WERI-Rb-1 (cell line): ENCODE measurements around the gene MYMK.

ENCODE experiments used
- DNase-seq: peaks from one replicate; pipeline ENCODE4 v3.0.0-alpha.2; 2020
- H3K27ac ChIP-seq: fragments of 250-450 bp; sonication (Bioruptor Pico); 2 replicates; pipeline ENCODE4 v1.5.1; 2020; ENCODE audit warnings: mild to moderate bottlenecking, moderate library complexity
- H3K27me3 ChIP-seq: fragments of 250-450 bp; sonication (Bioruptor Pico); 2 replicates; pipeline ENCODE4 v1.5.1; 2021; ENCODE audit warnings: mild to moderate bottlenecking, low read depth, moderate library complexity; ENCODE audit not compliant: insufficient read depth, severe bottlenecking
- H3K36me3 ChIP-seq: fragments of 250-450 bp; sonication (Bioruptor Pico); 2 replicates; pipeline ENCODE4 v1.5.1; 2020; ENCODE audit warnings: mild to moderate bottlenecking, moderate library complexity
- H3K4me3 ChIP-seq: 2 replicates; pipeline ENCODE4 v1.5.1; 2011; ENCODE audit warnings: low read depth, mild to moderate bottlenecking, control low read depth, low read length
- H3K9me3 ChIP-seq: fragments of 250-450 bp; sonication (Bioruptor Pico); 2 replicates; pipeline ENCODE4 v1.5.1; 2021; ENCODE audit warnings: mild to moderate bottlenecking, moderate library complexity; ENCODE audit not compliant: severe bottlenecking
- TF ChIP-seq, protein P1 (sequence below): IDR thresholded peaks from 2 replicates; pipeline ENCODE4 v1.5.1; 2011; ENCODE audit warnings: low read depth, mild to moderate bottlenecking, control low read depth, inconsistent platforms, low read length

The MYMK gene

DNA sequence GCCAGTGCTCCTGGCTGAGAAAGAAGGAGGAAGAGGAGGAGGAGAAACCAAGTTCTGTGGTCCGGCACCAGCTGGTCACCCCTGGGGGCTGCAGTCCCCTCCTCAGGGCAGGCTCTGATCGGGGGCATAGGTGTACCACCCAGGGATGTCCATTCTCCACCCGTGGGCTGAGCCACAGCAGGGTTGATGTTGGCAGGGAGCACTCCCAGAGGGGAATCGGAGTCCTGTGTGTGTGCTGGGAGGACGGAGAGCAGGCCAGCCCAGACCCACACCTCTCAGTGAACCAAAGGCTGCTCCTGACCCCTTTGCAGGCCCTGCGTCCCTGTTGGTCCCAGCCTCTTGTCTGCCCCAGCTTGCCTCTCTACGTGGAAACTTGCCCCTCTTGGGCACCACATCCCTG, 5.1 kb upstream of the MYMK start:
- Histone ChIP-seq H3K36me3 (no peaks in the 10 kb centered on the region), H3K9me3 (no peaks in the 10 kb centered on the region), H3K27ac (peak overlapping the region; percentile 31), H3K4me3 (no peak overlapping the region), H3K27me3 (no peaks in the 10 kb centered on the region)
- TF ChIP-seq, protein P1, sequence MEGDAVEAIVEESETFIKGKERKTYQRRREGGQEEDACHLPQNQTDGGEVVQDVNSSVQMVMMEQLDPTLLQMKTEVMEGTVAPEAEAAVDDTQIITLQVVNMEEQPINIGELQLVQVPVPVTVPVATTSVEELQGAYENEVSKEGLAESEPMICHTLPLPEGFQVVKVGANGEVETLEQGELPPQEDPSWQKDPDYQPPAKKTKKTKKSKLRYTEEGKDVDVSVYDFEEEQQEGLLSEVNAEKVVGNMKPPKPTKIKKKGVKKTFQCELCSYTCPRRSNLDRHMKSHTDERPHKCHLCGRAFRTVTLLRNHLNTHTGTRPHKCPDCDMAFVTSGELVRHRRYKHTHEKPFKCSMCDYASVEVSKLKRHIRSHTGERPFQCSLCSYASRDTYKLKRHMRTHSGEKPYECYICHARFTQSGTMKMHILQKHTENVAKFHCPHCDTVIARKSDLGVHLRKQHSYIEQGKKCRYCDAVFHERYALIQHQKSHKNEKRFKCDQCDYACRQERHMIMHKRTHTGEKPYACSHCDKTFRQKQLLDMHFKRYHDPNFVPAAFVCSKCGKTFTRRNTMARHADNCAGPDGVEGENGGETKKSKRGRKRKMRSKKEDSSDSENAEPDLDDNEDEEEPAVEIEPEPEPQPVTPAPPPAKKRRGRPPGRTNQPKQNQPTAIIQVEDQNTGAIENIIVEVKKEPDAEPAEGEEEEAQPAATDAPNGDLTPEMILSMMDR: no peak
- DNase-seq: no peak

DNA sequence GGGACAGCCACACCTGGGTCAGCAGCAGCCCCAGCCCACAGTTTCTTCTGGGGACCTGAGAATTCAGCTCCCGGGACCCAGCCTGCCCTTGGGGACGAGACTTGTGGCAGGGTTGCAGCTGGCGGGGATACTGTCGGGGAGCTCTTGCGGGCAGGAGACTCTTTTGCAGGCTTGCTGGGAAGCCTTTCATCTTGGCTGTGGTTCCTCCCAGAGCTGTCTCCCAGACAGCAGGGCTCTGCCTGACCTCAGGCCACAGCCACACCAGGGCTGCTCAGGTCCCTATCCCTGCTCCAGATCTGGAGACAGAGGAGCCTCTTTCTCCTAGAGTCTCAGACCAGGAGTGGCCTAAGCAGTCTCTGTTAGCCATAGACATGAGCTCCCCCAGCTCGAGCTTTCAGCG, 4.7 kb upstream of the MYMK start:
- Histone ChIP-seq H3K27ac (peak overlapping the region; percentile 28), H3K27me3 (no peaks in the 10 kb centered on the region), H3K9me3 (no peaks in the 10 kb centered on the region), H3K4me3 (no peak overlapping the region), H3K36me3 (no peaks in the 10 kb centered on the region)
- TF ChIP-seq, protein P1: no peak
- DNase-seq: no peak

DNA sequence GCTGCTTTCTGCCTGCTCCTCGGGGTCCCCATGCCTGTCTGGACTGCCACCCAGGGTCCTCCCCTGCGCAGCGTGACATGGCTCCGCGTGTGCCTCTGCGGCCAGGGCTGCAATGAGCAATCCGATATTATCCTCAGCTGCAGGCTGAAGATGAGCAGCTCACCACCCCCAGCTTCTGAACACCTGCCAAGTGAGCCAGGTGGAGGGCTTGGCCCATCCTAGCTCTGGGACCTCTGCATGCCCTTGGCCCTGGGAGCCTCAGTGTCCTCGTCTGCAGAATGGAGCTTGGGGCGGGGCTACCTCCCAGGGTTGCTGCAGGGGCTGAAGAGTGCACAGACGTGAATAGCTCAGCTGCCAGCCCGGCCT, 4.1 kb upstream of the MYMK start:
- no peaks in the 10 kb centered on the region for H3K36me3 ChIP-seq
- H3K9me3 ChIP-seq: no peaks in the 10 kb centered on the region
- TF ChIP-seq, protein P1: no peak
- peak; percentile 36 for DNase-seq
- H3K27ac ChIP-seq: peak overlapping the region; percentile 89
- H3K27me3 ChIP-seq: no peaks in the 10 kb centered on the region
- H3K4me3 ChIP-seq: no peak overlapping the region

DNA sequence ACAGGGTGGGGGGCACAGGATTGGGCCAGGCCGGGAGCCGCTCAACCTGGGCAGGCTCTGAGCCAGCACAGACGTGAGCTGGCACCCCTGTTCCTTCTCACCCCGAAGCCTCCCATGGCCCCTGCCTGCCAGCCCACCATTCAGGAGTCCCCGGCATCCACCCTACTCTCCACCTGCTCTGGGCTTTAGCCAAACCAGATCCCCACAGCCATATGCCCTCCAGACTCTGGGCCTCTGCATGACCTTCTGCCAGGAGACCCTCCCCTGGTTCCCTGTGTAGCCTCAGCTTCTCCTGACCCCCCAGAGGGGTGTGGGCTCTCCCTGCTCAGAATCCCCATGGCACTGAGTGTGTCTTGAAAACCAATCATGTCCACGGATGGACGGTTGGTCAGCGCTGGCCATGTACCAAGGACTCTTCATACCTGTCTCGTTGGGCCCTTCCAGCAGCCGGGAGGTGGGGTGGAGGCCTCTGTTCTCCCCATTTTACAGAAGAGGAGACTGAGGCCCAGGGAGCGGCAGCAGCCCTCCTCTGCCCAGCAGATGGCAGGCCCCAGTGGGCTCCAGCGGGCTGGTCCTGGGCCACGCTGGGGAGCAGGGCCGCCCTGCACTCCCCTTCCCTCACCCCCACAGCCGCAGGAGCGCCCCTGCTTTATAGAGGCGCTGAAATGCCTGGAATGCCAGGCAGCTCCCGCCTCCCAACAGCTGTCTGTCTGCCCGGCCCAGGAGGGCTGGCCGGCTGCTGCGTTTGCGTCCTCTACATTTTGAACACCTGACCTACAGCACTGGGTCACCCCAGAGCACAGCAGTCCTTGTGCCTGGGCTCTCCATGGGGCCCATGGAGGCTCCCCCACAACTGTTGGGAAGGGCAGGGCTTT, 3.5 kb upstream of the MYMK start:
- no peak for DNase-seq
- H3K9me3 ChIP-seq: no peaks in the 10 kb centered on the region
- no peak overlapping the region for H3K4me3 ChIP-seq
- H3K27ac ChIP-seq: peak overlapping the region; percentile 89
- H3K27me3 ChIP-seq: no peaks in the 10 kb centered on the region
- TF ChIP-seq, protein P1: no peak
- H3K36me3 ChIP-seq: no peaks in the 10 kb centered on the region

DNA sequence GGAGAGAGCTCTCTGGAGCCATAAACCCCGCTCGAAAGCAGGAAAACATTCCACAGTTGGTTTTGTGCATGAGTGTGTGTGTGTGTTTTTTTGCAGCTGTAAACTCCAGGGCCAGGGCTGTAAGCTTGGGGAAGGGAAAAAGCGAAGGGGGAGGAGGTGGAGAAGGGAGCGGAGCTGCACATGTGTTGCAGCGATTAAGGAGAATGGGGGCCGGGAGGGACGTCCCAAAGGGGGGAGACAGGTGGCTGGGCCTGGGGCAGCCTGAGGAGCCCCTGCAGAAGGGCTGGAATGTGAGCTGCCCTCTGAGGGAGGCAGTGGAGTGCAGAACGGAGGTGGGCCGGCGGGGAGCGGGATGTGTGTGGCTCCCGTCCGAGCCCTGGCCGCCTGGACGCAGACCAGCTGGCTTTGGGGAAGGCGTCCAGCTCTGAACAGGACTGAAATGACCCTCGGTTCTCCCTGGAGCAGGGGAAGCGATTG, 2.7 kb upstream of the MYMK start:
- Histone ChIP-seq H3K4me3 (peak overlapping the region; percentile 11; the same call in 1 of the 2 replicates), H3K36me3 (no peaks in the 10 kb centered on the region), H3K27ac (peak overlapping the region; percentile 89), H3K9me3 (no peaks in the 10 kb centered on the region), H3K27me3 (no peaks in the 10 kb centered on the region)
- TF ChIP-seq, protein P1: no peak
- peak; percentile 76 for DNase-seq
